Ovary (tissue), 3 donors: ENCODE results near the gene LDB1.

Source experiments
- EP300 ChIP-seq: sonication (generic); formaldehyde crosslinking; IDR thresholded peaks from one replicate; pipeline ENCODE4 v1.6.1; 2017; ENCODE audit warnings: antibody characterized with exemption
- POLR2A ChIP-seq: fragments of 450-650 bp; IDR thresholded peaks from one replicate; pipeline ENCODE4 v1.6.1; 2017; ENCODE audit warnings: antibody characterized with exemption, mild to moderate bottlenecking, moderate library complexity
- TF ChIP-seq, protein P1 (sequence below), 3 donors: fragments of 450-650 bp in 2 of 3; fragments of 200-600 bp in 1 of 3; IDR thresholded peaks; one replicate each; pipeline versions ENCODE4 v1.5.1 to v1.8.0; 2016 to 2022; ENCODE audit warnings: antibody characterized with exemption in 3 of 3, mild to moderate bottlenecking in 1 of 3
- donor health status: DM: no; HTN: no; CAD: no.

DNA sequence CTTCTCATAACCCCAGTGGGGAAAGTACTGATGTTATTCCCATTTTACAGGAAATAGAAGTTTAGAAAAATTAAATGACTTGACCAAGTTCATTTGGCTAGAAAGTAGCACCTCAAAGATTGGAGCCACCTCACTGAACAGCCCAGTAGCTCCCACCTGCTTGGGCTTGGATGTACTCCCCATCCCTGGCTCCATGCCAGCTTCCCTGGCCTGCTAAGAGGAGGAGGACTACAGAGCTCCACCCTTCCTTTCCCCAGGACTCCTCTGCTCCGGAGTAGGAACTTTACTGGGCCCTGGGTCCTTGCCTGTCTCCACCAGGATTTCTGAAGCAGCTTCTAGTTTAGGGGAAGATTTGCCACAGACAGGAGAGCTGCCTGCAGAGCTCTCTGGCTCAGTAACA, 52.0 kb downstream of the LDB1 start:
- TF ChIP-seq, protein P1, sequence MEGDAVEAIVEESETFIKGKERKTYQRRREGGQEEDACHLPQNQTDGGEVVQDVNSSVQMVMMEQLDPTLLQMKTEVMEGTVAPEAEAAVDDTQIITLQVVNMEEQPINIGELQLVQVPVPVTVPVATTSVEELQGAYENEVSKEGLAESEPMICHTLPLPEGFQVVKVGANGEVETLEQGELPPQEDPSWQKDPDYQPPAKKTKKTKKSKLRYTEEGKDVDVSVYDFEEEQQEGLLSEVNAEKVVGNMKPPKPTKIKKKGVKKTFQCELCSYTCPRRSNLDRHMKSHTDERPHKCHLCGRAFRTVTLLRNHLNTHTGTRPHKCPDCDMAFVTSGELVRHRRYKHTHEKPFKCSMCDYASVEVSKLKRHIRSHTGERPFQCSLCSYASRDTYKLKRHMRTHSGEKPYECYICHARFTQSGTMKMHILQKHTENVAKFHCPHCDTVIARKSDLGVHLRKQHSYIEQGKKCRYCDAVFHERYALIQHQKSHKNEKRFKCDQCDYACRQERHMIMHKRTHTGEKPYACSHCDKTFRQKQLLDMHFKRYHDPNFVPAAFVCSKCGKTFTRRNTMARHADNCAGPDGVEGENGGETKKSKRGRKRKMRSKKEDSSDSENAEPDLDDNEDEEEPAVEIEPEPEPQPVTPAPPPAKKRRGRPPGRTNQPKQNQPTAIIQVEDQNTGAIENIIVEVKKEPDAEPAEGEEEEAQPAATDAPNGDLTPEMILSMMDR (IDR thresholded peaks at IDR 0.05): no peak
- TF ChIP-seq POLR2A (no peak), EP300 (no peak)
